WI38 (cell line): Measurements from ENCODE around the gene NCK1.
"Not testable (repeated sequence)": the region's sequence is repeated elsewhere in the genome, so short reads cannot be mapped to it uniquely, and the experiment has no call there.

Experiments
- H3K4me3 ChIP-seq: 2 replicates; pipeline ENCODE4 v1.5.1; 2011; ENCODE audit warnings: low read depth, mild to moderate bottlenecking, control low read depth, low read length
- CTCF ChIP-seq: IDR thresholded peaks from 2 replicates; pipeline ENCODE4 v1.5.1; 2012; ENCODE audit warnings: low read depth, mild to moderate bottlenecking, control low read depth, low read length

The NCK1 gene

GRCh38 chr3:136979684-136980083 is 117.7 kb downstream of the NCK1 start:
- no peak for TF ChIP-seq CTCF
- no peak overlapping the region for H3K4me3 ChIP-seq

- no peak for TF ChIP-seq CTCF
- no peak overlapping the region for H3K4me3 ChIP-seq
Observed at GRCh38 chr3:136982033-136982432, 120.0 kb downstream of the NCK1 start.

GRCh38 chr3:136982520-136983138 is 120.6 kb downstream of the NCK1 start:
- no peak for TF ChIP-seq CTCF
- H3K4me3 ChIP-seq: no peak overlapping the region

- H3K4me3 ChIP-seq: no peak overlapping the region
- TF ChIP-seq CTCF: no peak
Observed at GRCh38 chr3:136984837-136985236, 122.8 kb downstream of the NCK1 start.

GRCh38 chr3:136987398-136987980 is 125.5 kb downstream of the NCK1 start:
- not testable (repeated sequence) for H3K4me3 ChIP-seq

GRCh38 chr3:136988651-136989050 is 126.6 kb downstream of the NCK1 start:
- TF ChIP-seq CTCF: no peak
- no peak overlapping the region for H3K4me3 ChIP-seq

- TF ChIP-seq CTCF: no peak
- H3K4me3 ChIP-seq: no peak overlapping the region
Observed at GRCh38 chr3:136989781-136990524, 127.9 kb downstream of the NCK1 start.
